Keratinocyte (primary cell): ENCODE measurements around the gene MRGPRX2.

ENCODE experiments used
- EZH2 ChIP-seq: IDR thresholded peaks from one replicate; pipeline ENCODE4 v1.6.1; 2012; ENCODE audit warnings: inconsistent platforms, mild to moderate bottlenecking, low read length, moderate library complexity
- TF ChIP-seq, protein P1 (sequence below), 3 experiments: IDR thresholded peaks in 1 of 3; conservative IDR thresholded peaks in 1 of 3; optimal IDR thresholded peaks in 1 of 3; 2 replicates in 2 of 3; 3 replicates in 1 of 3; pipeline versions ENCODE3 to v1.5.1; 2011; ENCODE audit warnings: low read length in 3 of 3, mild to moderate bottlenecking in 3 of 3, moderate library complexity in 2 of 3, control low read depth in 1 of 3, inconsistent platforms in 1 of 3; ENCODE audit not compliant: insufficient read depth in 2 of 3; ENCODE audit errors: extremely low read depth in 1 of 3

DNA sequence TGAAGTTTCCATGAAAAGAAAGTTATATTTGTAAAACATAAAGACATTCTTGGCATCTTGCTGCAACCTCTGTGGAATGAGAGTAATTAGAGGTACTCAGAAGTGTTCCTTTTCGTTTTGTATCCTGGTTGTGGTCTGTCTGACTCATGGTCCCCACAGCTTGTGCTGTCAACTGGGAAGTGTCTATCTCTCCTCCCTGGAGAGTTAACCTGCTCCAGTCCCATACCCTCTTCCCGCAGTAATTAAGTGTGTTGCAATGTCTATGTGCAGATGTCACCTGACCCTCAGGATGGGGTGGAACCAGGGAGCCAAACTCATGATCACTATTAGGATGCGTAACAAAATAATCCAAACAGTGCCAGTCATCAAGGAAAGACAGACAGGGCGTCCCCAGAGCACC, 33.5 kb upstream of the MRGPRX2 start:
- no peak for TF ChIP-seq EZH2
- TF ChIP-seq, protein P1, sequence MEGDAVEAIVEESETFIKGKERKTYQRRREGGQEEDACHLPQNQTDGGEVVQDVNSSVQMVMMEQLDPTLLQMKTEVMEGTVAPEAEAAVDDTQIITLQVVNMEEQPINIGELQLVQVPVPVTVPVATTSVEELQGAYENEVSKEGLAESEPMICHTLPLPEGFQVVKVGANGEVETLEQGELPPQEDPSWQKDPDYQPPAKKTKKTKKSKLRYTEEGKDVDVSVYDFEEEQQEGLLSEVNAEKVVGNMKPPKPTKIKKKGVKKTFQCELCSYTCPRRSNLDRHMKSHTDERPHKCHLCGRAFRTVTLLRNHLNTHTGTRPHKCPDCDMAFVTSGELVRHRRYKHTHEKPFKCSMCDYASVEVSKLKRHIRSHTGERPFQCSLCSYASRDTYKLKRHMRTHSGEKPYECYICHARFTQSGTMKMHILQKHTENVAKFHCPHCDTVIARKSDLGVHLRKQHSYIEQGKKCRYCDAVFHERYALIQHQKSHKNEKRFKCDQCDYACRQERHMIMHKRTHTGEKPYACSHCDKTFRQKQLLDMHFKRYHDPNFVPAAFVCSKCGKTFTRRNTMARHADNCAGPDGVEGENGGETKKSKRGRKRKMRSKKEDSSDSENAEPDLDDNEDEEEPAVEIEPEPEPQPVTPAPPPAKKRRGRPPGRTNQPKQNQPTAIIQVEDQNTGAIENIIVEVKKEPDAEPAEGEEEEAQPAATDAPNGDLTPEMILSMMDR (optimal IDR thresholded peaks at IDR 0.05 in 1 of 3, IDR thresholded peaks at IDR 0.05 in 1 of 3, conservative IDR thresholded peaks at IDR 0.05 in 1 of 3; ENCODE audit: extremely low read depth in 1 of 3, insufficient read depth in 2 of 3, low read length in 3 of 3) = no peak
